GM23338 (cell line): Measurements from ENCODE around the gene STX8. TPM values are rescaled to one million over a fixed set of nuclear protein-coding genes. Genes with fewer than 3 reads are reported as not detected.

Source experiments
- ATAC-seq: fragments of 200-7000 bp; cut with Tn5 transposase; 3 replicates; pipeline ENCODE4 v1.9.1; 2020
- DNase-seq: peaks from one replicate; pipeline ENCODE4 v3.0.0-alpha.2; 2015; ENCODE audit warnings: low spot score
- H2AFZ ChIP-seq: fragments of 200-600 bp; sonication (generic); 2 replicates; pipeline ENCODE4 v1.8.0; 2016; ENCODE audit warnings: antibody characterized with exemption, mild to moderate bottlenecking, moderate library complexity
- H3F3A ChIP-seq: fragments of 200-600 bp; sonication (generic); replicated peaks from 2 replicates; pipeline ENCODE4 v1.8.0; 2017; ENCODE audit warnings: antibody characterized with exemption, mixed run types, low read depth
- H3K27ac ChIP-seq: fragments of 200-600 bp; sonication (generic); 2 replicates; pipeline ENCODE4 v1.6.1; 2016; ENCODE audit warnings: low read depth
- H3K27me3 ChIP-seq: fragments of 200-600 bp; sonication (generic); 2 replicates; pipeline ENCODE4 v1.8.0; 2016; ENCODE audit warnings: mild to moderate bottlenecking, mixed run types, moderate library complexity; ENCODE audit not compliant: insufficient read depth
- H3K36me3 ChIP-seq: fragments of 200-600 bp; sonication (generic); 2 replicates; pipeline ENCODE4 v1.8.0; 2016; ENCODE audit warnings: mild to moderate bottlenecking; ENCODE audit not compliant: insufficient read depth
- H3K4me1 ChIP-seq: fragments of 200-600 bp; sonication (generic); 2 replicates; pipeline ENCODE4 v1.8.0; 2016; ENCODE audit warnings: mild to moderate bottlenecking, moderate library complexity; ENCODE audit not compliant: insufficient read depth
- H3K4me2 ChIP-seq: fragments of 200-600 bp; sonication (generic); 2 replicates; pipeline ENCODE4 v1.7.1; 2017; ENCODE audit warnings: mixed run types
- H3K4me3 ChIP-seq: fragments of 200-600 bp; sonication (generic); 2 replicates; pipeline ENCODE4 v1.6.1; 2016; ENCODE audit warnings: mixed run types
- H3K79me2 ChIP-seq: fragments of 200-600 bp; sonication (generic); replicated peaks from 2 replicates; pipeline ENCODE4 v1.8.0; 2017; ENCODE audit warnings: mild to moderate bottlenecking; ENCODE audit not compliant: insufficient read depth
- H3K9me2 ChIP-seq: fragments of 200-600 bp; sonication (generic); 2 replicates; pipeline ENCODE4 v1.8.0; 2017; ENCODE audit not compliant: insufficient read depth
- H4K20me1 ChIP-seq: fragments of 200-600 bp; sonication (generic); replicated peaks from 2 replicates; pipeline ENCODE4 v1.8.0; 2017; ENCODE audit warnings: mild to moderate bottlenecking; ENCODE audit not compliant: insufficient read depth
- H3K27ac Mint-ChIP-seq: 2 replicates; pipeline ENCODE4 v1.8.0; 2020; ENCODE audit warnings: inconsistent platforms, mild to moderate bottlenecking, moderate library complexity, mixed read lengths
- H3K27me3 Mint-ChIP-seq: 3 replicates; pipeline ENCODE4 v1.8.0; 2022; ENCODE audit warnings: low read depth, mild to moderate bottlenecking, moderate library complexity, mixed read lengths, inconsistent platforms; ENCODE audit not compliant: insufficient read depth, poor library complexity
- H3K36me3 Mint-ChIP-seq: 3 replicates; pipeline ENCODE4 v1.8.0; 2021; ENCODE audit warnings: low read depth, mild to moderate bottlenecking, inconsistent platforms, moderate library complexity, mixed read lengths
- H3K4me1 Mint-ChIP-seq: 3 replicates; pipeline ENCODE4 v1.8.0; 2020; ENCODE audit warnings: mild to moderate bottlenecking, inconsistent platforms, mixed read lengths
- H3K4me3 Mint-ChIP-seq: 3 replicates; pipeline ENCODE4 v1.8.0; 2021; ENCODE audit warnings: moderate library complexity, mild to moderate bottlenecking, inconsistent platforms, mixed read lengths
- H3K9me3 Mint-ChIP-seq: 3 replicates; pipeline ENCODE4 v1.8.0; 2020; ENCODE audit warnings: moderate library complexity, mild to moderate bottlenecking, inconsistent platforms, mixed read lengths
- polyA plus RNA-seq: library from polyadenylated mRNA; unstranded; fragments of >200 nt; fragmentation: Nextera tagmentation; extraction: Ambion mirVana; gene quantifications from 2 replicates; pipeline ENCODE4 v1.2.1, GENCODE V29; 2016
- total RNA-seq: library from RNA; depleted of rRNA; stranded (reverse); fragments of >200 nt; shearing (Covaris generic); gene quantifications from 2 replicates; pipeline ENCODE4 v1.2.3, GENCODE V29; 2014
- TF ChIP-seq, protein P1 (sequence below): fragments of 250-450 bp; sonication (Bioruptor Pico); IDR thresholded peaks from 2 replicates; pipeline ENCODE4 v1.5.0; 2020; ENCODE audit warnings: mild to moderate bottlenecking, moderate library complexity
- TF ChIP-seq, protein P2 (sequence below): IDR thresholded peaks from one replicate; pipeline ENCODE4 v1.6.1; 2018; ENCODE audit warnings: antibody characterized with exemption; ENCODE audit not compliant: unreplicated experiment

STX8 gene
- total and polyA plus RNA-seq, 2 experiments from 2014 or later, result 59.4 to 82.3 TPM

DNA sequence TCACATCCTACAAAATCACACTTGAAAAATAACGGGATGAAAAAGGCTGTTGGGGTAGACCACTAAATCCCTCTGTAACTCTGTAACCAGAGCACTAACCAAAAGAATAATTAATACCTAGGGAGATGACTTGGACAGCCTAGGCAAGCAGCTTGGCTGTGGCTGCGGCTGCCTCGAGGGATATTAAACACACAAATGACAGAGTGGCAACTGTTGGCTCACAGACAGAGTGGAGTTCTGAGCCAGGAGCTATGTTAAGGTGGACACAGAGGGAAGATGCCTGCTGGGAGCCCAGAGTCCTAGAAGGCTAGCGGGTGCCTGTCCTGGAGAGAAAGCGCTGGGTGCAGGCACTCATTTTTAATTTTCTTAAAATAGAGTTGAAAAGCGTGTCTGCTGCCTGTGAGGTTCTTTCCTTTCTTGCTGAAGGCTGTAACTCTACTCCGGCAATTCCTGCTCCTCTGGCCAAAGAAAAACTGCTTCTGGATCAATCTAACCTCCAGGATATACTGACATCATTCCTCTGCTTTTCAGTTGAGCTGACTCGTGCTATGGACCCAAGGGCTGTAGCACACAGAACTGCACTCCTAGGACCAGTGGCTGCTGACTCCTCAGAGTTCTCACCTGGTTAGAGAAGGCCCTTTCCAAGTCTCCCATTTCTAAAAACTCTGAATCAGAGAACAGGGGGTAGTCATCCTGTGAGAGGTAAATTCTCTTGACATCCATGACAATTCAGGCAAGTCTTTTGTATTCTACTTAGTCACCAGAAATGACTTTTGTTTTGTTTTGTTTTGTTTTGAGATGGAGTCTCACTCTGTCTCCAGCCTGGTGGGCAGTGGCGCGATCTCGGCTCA, 147.9 kb downstream of the STX8 start (continued):
- TF ChIP-seq, protein P1, sequence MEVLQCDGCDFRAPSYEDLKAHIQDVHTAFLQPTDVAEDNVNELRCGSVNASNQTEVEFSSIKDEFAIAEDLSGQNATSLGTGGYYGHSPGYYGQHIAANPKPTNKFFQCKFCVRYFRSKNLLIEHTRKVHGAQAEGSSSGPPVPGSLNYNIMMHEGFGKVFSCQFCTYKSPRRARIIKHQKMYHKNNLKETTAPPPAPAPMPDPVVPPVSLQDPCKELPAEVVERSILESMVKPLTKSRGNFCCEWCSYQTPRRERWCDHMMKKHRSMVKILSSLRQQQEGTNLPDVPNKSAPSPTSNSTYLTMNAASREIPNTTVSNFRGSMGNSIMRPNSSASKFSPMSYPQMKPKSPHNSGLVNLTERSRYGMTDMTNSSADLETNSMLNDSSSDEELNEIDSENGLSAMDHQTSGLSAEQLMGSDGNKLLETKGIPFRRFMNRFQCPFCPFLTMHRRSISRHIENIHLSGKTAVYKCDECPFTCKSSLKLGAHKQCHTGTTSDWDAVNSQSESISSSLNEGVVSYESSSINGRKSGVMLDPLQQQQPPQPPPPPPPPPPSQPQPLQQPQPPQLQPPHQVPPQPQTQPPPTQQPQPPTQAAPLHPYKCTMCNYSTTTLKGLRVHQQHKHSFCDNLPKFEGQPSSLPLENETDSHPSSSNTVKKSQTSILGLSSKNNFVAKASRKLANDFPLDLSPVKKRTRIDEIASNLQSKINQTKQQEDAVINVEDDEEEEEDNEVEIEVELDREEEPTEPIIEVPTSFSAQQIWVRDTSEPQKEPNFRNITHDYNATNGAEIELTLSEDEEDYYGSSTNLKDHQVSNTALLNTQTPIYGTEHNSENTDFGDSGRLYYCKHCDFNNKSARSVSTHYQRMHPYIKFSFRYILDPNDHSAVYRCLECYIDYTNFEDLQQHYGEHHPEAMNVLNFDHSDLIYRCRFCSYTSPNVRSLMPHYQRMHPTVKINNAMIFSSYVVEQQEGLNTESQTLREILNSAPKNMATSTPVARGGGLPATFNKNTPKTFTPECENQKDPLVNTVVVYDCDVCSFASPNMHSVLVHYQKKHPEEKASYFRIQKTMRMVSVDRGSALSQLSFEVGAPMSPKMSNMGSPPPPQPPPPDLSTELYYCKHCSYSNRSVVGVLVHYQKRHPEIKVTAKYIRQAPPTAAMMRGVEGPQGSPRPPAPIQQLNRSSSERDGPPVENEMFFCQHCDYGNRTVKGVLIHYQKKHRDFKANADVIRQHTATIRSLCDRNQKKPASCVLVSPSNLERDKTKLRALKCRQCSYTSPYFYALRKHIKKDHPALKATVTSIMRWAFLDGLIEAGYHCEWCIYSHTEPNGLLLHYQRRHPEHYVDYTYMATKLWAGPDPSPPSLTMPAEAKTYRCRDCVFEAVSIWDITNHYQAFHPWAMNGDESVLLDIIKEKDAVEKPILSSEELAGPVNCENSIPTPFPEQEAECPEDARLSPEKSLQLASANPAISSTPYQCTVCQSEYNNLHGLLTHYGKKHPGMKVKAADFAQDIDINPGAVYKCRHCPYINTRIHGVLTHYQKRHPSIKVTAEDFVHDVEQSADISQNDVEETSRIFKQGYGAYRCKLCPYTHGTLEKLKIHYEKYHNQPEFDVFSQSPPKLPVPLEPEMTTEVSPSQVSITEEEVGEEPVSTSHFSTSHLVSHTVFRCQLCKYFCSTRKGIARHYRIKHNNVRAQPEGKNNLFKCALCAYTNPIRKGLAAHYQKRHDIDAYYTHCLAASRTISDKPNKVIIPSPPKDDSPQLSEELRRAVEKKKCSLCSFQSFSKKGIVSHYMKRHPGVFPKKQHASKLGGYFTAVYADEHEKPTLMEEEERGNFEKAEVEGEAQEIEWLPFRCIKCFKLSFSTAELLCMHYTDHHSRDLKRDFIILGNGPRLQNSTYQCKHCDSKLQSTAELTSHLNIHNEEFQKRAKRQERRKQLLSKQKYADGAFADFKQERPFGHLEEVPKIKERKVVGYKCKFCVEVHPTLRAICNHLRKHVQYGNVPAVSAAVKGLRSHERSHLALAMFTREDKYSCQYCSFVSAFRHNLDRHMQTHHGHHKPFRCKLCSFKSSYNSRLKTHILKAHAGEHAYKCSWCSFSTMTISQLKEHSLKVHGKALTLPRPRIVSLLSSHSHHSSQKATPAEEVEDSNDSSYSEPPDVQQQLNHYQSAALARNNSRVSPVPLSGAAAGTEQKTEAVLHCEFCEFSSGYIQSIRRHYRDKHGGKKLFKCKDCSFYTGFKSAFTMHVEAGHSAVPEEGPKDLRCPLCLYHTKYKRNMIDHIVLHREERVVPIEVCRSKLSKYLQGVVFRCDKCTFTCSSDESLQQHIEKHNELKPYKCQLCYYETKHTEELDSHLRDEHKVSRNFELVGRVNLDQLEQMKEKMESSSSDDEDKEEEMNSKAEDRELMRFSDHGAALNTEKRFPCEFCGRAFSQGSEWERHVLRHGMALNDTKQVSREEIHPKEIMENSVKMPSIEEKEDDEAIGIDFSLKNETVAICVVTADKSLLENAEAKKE (CRISPR knock-in tag), result no peak

DNA sequence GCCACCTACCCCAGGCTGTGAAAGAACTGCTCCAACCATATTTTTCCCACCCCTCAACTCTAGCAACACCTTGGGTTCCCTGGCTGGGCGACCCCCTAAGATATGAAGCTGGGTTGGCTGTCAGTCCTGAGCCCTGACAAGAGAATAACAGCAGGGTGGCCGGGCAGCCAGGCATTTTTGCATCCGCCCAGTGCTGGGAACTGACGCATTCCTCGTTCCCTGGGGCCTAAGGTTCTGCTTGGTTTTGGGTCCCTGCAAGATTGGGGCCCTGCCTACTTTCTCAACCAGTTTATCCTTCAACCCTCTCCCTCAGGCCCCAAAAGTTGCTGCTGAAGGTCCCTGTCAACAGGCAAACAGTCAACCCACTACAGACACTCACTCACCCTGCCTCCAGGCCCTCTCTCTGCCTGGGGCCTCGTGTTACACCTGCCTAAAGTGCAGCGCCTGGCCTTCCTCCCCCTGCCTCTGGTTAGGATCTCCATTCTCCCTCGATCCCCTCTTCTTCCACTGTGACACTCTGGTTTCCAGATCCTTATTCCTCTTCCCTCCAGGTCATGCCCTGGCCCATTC, 151.5 kb downstream of the STX8 start:
- Histone ChIP-seq H3K4me2 (peak overlapping the region; percentile 35), H3K36me3 (no peaks in the 10 kb centered on the region; the same call in 1 of the 2 replicates), H4K20me1 (no peaks in the 10 kb centered on the region), H3K79me2 (no peaks in the 10 kb centered on the region), H3K27me3 (no peaks in the 10 kb centered on the region), H3F3A (no peaks in the 10 kb centered on the region), H2AFZ (no peak overlapping the region), H3K9me2 (no peaks in the 10 kb centered on the region), H3K4me1 (peaks cover 8% of the 10 kb centered on the region; the same call in 1 of the 2 replicates), H3K4me3 (peak overlapping the region; percentile 11; the same call in 1 of the 2 replicates), H3K27ac (peak overlapping the region; percentile 65; the same call in 1 of the 2 replicates)
- Mint-ChIP-seq H3K27ac (peak overlapping the region; percentile 57), H3K9me3 (peaks cover 9% of the 10 kb centered on the region; the same call in 1 of the 3 replicates), H3K36me3 (peaks cover 8% of the 10 kb centered on the region; the same call in 2 of the 3 replicates), H3K27me3 (peaks cover 3% of the 10 kb centered on the region), H3K4me3 (no peak overlapping the region; the same call in 2 of the 3 replicates), H3K4me1 (peaks cover 17% of the 10 kb centered on the region)
- DNase-seq, result peak; percentile 84
- ATAC-seq, result peak; percentile 95
- TF ChIP-seq, protein P1 (CRISPR knock-in tag), result 0 out of 2 replicates have a peak, but pooled peaks have one; percentile 20
- TF ChIP-seq, protein P2, sequence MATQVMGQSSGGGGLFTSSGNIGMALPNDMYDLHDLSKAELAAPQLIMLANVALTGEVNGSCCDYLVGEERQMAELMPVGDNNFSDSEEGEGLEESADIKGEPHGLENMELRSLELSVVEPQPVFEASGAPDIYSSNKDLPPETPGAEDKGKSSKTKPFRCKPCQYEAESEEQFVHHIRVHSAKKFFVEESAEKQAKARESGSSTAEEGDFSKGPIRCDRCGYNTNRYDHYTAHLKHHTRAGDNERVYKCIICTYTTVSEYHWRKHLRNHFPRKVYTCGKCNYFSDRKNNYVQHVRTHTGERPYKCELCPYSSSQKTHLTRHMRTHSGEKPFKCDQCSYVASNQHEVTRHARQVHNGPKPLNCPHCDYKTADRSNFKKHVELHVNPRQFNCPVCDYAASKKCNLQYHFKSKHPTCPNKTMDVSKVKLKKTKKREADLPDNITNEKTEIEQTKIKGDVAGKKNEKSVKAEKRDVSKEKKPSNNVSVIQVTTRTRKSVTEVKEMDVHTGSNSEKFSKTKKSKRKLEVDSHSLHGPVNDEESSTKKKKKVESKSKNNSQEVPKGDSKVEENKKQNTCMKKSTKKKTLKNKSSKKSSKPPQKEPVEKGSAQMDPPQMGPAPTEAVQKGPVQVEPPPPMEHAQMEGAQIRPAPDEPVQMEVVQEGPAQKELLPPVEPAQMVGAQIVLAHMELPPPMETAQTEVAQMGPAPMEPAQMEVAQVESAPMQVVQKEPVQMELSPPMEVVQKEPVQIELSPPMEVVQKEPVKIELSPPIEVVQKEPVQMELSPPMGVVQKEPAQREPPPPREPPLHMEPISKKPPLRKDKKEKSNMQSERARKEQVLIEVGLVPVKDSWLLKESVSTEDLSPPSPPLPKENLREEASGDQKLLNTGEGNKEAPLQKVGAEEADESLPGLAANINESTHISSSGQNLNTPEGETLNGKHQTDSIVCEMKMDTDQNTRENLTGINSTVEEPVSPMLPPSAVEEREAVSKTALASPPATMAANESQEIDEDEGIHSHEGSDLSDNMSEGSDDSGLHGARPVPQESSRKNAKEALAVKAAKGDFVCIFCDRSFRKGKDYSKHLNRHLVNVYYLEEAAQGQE, result no peak
